ENCODE measurements around the gene IL3. TPM values are rescaled to one million over a fixed set of nuclear protein-coding genes. Genes with fewer than 3 reads are reported as not detected.

IL3 gene
- total RNA-seq, 1 donor from 2014 or later: not detected

DNA sequence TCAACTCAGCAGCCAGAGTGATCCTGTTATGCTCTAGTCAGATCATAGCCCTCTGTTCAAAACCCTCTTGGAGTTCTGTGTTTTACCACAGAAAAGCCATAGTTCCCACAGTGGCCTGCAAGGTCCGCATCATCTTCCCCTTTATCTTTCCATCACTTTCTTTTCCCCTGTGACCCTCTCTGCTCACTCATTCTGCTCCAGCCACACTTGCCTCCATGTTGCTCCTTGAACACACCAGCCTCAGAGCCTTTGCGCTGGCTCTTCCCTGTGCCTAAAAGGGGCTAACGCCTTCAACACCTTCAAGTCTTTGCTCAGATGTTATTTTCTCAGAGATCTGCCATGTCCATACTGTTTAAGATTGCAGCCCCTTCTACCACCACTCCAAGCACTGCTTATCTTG lies 39.5 kb downstream of the IL3 start:
- no peaks in the 10 kb centered on the region for H3K36me3 Mint-ChIP-seq
- H3K36me3 ChIP-seq: no peaks in the 10 kb centered on the region
- H3K79me2 ChIP-seq (ENCODE audit: low read depth): no peaks in the 10 kb centered on the region
- no peak overlapping the region for H2AFZ ChIP-seq (replicated peaks)
- no peak for DNase-seq (ENCODE audit: low spot score)
- H3K27me3 ChIP-seq: no peaks in the 10 kb centered on the region
- no peaks in the 10 kb centered on the region for H3F3A ChIP-seq (ENCODE audit: low read depth)
- no peak overlapping the region for H3K9ac ChIP-seq
- H3K4me1 ChIP-seq: no peaks in the 10 kb centered on the region
- H3K27ac Mint-ChIP-seq: no peak overlapping the region
- H3K4me3 Mint-ChIP-seq: no peak overlapping the region
- H3K4me2 ChIP-seq: no peak overlapping the region
- TF ChIP-seq EZH2 (IDR thresholded peaks at IDR 0.05): no peak
- TF ChIP-seq, protein P1, sequence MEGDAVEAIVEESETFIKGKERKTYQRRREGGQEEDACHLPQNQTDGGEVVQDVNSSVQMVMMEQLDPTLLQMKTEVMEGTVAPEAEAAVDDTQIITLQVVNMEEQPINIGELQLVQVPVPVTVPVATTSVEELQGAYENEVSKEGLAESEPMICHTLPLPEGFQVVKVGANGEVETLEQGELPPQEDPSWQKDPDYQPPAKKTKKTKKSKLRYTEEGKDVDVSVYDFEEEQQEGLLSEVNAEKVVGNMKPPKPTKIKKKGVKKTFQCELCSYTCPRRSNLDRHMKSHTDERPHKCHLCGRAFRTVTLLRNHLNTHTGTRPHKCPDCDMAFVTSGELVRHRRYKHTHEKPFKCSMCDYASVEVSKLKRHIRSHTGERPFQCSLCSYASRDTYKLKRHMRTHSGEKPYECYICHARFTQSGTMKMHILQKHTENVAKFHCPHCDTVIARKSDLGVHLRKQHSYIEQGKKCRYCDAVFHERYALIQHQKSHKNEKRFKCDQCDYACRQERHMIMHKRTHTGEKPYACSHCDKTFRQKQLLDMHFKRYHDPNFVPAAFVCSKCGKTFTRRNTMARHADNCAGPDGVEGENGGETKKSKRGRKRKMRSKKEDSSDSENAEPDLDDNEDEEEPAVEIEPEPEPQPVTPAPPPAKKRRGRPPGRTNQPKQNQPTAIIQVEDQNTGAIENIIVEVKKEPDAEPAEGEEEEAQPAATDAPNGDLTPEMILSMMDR (IDR thresholded peaks at IDR 0.05): no peak
- no peak for TF ChIP-seq EZH2phosphoT487 (IDR thresholded peaks at IDR 0.05)
- H3K4me3 ChIP-seq: no peak overlapping the region
- H3K9me3 ChIP-seq (ENCODE audit: low read depth): no peaks in the 10 kb centered on the region
- H4K20me1 ChIP-seq (ENCODE audit: low read depth): no peaks in the 10 kb centered on the region
- no peak overlapping the region for H3K27ac ChIP-seq
- no peaks in the 10 kb centered on the region for H3K9me3 Mint-ChIP-seq
- peaks cover 11% of the 10 kb centered on the region for H3K27me3 Mint-ChIP-seq (ENCODE audit: insufficient read depth, low read depth)
- H3K4me1 Mint-ChIP-seq: no peaks in the 10 kb centered on the region

DNA sequence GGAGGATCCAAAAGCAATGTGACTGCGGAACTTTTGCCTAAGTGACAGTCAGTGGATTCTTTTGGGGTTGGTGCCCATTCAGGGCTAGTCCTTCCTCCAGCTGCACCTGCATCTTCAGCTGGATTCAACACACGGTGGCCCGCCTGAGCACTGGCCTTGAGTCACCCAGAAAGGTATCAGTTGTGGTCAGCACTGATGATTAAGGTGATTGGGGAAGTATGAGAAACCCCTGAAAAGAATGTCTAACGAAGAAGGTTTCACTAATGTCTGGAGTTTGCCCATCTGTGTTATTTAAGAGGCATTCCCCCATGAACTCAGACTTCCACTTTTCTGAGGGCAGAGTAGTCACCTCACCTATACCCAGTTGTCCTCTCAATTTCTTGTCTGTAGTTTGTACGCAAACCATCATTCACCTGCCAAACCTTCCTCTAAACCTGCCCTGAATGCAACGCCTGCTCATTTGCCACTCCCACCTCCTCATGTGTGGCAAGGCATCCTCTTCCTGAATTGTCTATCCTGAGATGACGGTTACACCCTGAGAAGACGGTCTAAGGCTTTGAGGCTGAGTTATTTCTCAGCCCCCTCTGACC lies 40.3 kb downstream of the IL3 start:
- no peak for TF ChIP-seq EZH2 (IDR thresholded peaks at IDR 0.05)
- Mint-ChIP-seq H3K27ac (no peak overlapping the region), H3K27me3 (ENCODE audit: insufficient read depth, low read depth) (peaks cover 6% of the 10 kb centered on the region), H3K36me3 (no peaks in the 10 kb centered on the region), H3K4me3 (no peak overlapping the region), H3K9me3 (no peaks in the 10 kb centered on the region), H3K4me1 (no peaks in the 10 kb centered on the region)
- no peak overlapping the region for H2AFZ ChIP-seq (replicated peaks)
- no peak overlapping the region for H3K9ac ChIP-seq
- H3K4me1 ChIP-seq: no peaks in the 10 kb centered on the region
- H3K4me3 ChIP-seq: no peak overlapping the region
- no peak overlapping the region for H3K4me2 ChIP-seq
- no peak for DNase-seq (ENCODE audit: low spot score)
- H3K9me3 ChIP-seq (ENCODE audit: low read depth): no peaks in the 10 kb centered on the region
- H3K36me3 ChIP-seq: no peaks in the 10 kb centered on the region
- H3K79me2 ChIP-seq (ENCODE audit: low read depth): no peaks in the 10 kb centered on the region
- no peaks in the 10 kb centered on the region for H4K20me1 ChIP-seq (ENCODE audit: low read depth)
- H3F3A ChIP-seq (ENCODE audit: low read depth): no peaks in the 10 kb centered on the region
- H3K27me3 ChIP-seq: no peaks in the 10 kb centered on the region
- H3K27ac ChIP-seq: no peak overlapping the region

DNA sequence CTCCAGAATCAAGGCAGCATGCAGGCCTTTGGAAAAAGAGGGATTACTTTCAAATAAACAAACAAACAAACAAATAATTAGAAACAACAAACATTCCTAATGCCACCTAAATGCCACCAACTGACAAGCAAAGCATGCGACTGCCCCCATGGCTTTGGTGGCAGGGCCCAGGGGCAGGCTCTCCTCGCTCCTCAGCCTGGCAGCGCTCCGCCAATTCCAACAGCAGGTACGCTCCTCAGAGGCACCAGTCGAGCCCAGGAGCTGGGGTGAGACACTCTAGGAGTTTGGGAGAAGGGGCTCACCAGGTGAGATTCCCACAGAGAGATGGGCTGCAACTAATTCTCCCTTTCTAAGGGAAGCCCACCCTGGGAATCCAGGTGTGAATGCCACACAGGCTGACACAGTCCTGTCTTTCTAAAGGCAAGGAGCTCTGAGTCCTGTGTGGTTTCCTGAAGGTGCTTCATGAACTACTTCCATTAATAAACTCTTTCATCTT lies 41.0 kb downstream of the IL3 start:
- H3K4me3 ChIP-seq: no peak overlapping the region
- no peaks in the 10 kb centered on the region for H3K4me1 Mint-ChIP-seq
- H3K27ac Mint-ChIP-seq: no peak overlapping the region
- no peaks in the 10 kb centered on the region for H3K27me3 ChIP-seq
- no peaks in the 10 kb centered on the region for H3K9me3 ChIP-seq (ENCODE audit: low read depth)
- H4K20me1 ChIP-seq (ENCODE audit: low read depth): no peaks in the 10 kb centered on the region
- H3K4me3 Mint-ChIP-seq: no peak overlapping the region
- no peak overlapping the region for H3K9ac ChIP-seq
- no peak for DNase-seq (ENCODE audit: low spot score)
- no peaks in the 10 kb centered on the region for H3K36me3 ChIP-seq
- TF ChIP-seq EZH2phosphoT487 (IDR thresholded peaks at IDR 0.05): no peak
- TF ChIP-seq EZH2 (IDR thresholded peaks at IDR 0.05): no peak
- TF ChIP-seq, protein P1 (IDR thresholded peaks at IDR 0.05): no peak
- H3K36me3 Mint-ChIP-seq: no peaks in the 10 kb centered on the region
- peaks cover 2% of the 10 kb centered on the region for H3K27me3 Mint-ChIP-seq (ENCODE audit: insufficient read depth, low read depth)
- no peak overlapping the region for H3K4me2 ChIP-seq
- H3K27ac ChIP-seq: no peak overlapping the region
- H3K9me3 Mint-ChIP-seq: no peaks in the 10 kb centered on the region
- H3F3A ChIP-seq (ENCODE audit: low read depth): no peaks in the 10 kb centered on the region
- H3K4me1 ChIP-seq: no peaks in the 10 kb centered on the region
- no peaks in the 10 kb centered on the region for H3K79me2 ChIP-seq (ENCODE audit: low read depth)
- no peak overlapping the region for H2AFZ ChIP-seq (replicated peaks)

DNA sequence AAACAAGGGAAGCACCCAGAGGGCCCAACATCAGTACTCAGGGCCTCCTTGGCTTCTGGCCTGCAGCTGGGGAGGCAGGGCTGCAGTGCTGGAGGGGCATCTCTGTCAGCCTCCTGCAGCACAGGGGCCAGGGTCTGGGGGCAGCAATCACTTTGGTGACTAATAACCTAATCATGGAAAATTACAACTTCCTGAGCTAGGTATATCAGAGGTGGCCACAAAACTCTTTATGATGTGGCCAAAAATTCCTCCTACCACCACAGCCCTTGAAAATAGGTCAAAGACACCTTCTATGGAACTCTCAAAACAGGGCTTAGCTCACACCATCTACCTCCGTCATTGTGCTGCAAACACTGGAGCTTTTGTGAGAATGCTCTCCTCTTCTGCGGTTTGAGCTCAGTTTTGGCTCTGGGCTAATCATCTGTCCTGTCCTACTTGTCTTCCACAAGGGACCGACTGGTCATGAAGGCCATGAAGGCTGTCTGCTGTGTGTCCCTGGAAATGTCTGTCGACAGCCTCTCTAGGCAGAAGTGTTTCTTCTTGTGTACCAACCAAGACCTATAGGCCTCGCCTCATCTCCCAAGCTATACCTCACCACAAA lies 41.7 kb downstream of the IL3 start:
- Mint-ChIP-seq H3K36me3 (no peaks in the 10 kb centered on the region), H3K27me3 (ENCODE audit: insufficient read depth, low read depth) (peaks cover 2% of the 10 kb centered on the region), H3K27ac (no peak overlapping the region), H3K4me3 (no peak overlapping the region), H3K9me3 (no peaks in the 10 kb centered on the region), H3K4me1 (no peaks in the 10 kb centered on the region)
- Histone ChIP-seq H4K20me1 (ENCODE audit: low read depth) (no peaks in the 10 kb centered on the region), H3F3A (ENCODE audit: low read depth) (no peaks in the 10 kb centered on the region), H3K9me3 (ENCODE audit: low read depth) (no peaks in the 10 kb centered on the region), H3K9ac (no peak overlapping the region), H3K79me2 (ENCODE audit: low read depth) (no peaks in the 10 kb centered on the region), H3K4me3 (no peak overlapping the region), H3K36me3 (no peaks in the 10 kb centered on the region), H3K27me3 (no peaks in the 10 kb centered on the region), H3K4me1 (no peaks in the 10 kb centered on the region), H3K27ac (no peak overlapping the region), H3K4me2 (no peak overlapping the region), H2AFZ (replicated peaks) (no peak overlapping the region)
- no peak for DNase-seq (ENCODE audit: low spot score)
- TF ChIP-seq EZH2 (IDR thresholded peaks at IDR 0.05) (no peak), EZH2phosphoT487 (IDR thresholded peaks at IDR 0.05) (no peak)
- TF ChIP-seq, protein P1 (IDR thresholded peaks at IDR 0.05): no peak
